Sigmoid colon (tissue), 7 donors: ENCODE results near the gene THOC6. TPM values are rescaled to one million over a fixed set of nuclear protein-coding genes. Genes with fewer than 3 reads are reported as not detected.
A peak's percentile ranks its signal among the peaks of the same experiment; 100 is the strongest.

ENCODE experiments used
- DNase-seq: peaks from one replicate; pipeline ENCODE4 v3.0.0-alpha.2; 2019
- H3K27ac ChIP-seq, 4 donors: fragments of 200-600 bp; sonication (generic); one replicate each; pipeline ENCODE4 v1.5.1; 2016 to 2019; ENCODE audit warnings: mild to moderate bottlenecking in 1 of 4
- H3K27me3 ChIP-seq, 3 donors: fragments of 200-600 bp; sonication (generic); one replicate each; pipeline ENCODE4 v1.5.1; 2019; ENCODE audit warnings: mild to moderate bottlenecking in 1 of 3
- H3K36me3 ChIP-seq, 4 donors: fragments of 200-600 bp; sonication (generic); one replicate each; pipeline ENCODE4 v1.5.1; 2016 to 2019
- H3K4me1 ChIP-seq, 4 donors: fragments of 200-600 bp; sonication (generic); one replicate each; pipeline ENCODE4 v1.5.1; 2017 to 2019
- H3K4me3 ChIP-seq, 4 donors: fragments of 200-600 bp; sonication (generic); one replicate each; pipeline ENCODE4 v1.5.1; 2017 to 2019; ENCODE audit warnings: mild to moderate bottlenecking in 2 of 4, moderate library complexity in 1 of 4
- H3K9me3 ChIP-seq, 4 donors: fragments of 200-600 bp in 3 of 4; sonication (generic) in 3 of 4; one replicate each; pipeline versions ENCODE4 v1.5.1 to v1.6.1; 2013 to 2019
- CTCF ChIP-seq, 4 experiments: fragments of 450-650 bp in 3 of 4; fragments of 200-600 bp in 1 of 4; IDR thresholded peaks; one replicate each; pipeline ENCODE4 v1.5.1; 2016 to 2019; ENCODE audit warnings: antibody characterized with exemption in 4 of 4, mild to moderate bottlenecking in 3 of 4, moderate library complexity in 2 of 4
- EP300 ChIP-seq, 4 donors: sonication (generic); formaldehyde crosslinking; IDR thresholded peaks; one replicate each; pipeline ENCODE4 v1.6.1; 2017; ENCODE audit warnings: antibody characterized with exemption in 4 of 4
- POLR2A ChIP-seq, 2 donors: fragments of 450-650 bp; IDR thresholded peaks; one replicate each; pipeline ENCODE4 v1.6.1; 2016; ENCODE audit warnings: antibody characterized with exemption in 2 of 2, mild to moderate bottlenecking in 2 of 2, moderate library complexity in 2 of 2
- POLR2AphosphoS5 ChIP-seq, 4 donors: sonication (generic); formaldehyde crosslinking; IDR thresholded peaks; one replicate each; pipeline ENCODE4 v1.6.1; 2017; ENCODE audit warnings: antibody characterized with exemption in 4 of 4
- WGBS, 2 donors: extraction: QIAGEN DNeasy Blood & Tissue Kit; methylation state at CpG; one replicate each; pipeline ENCODE4 v1.1.7; 2013; 5-methylcytosine and 5-hydroxymethylcytosine counted together
- intact Hi-C: fragments of 100-400 bp; cut with DNase I; formaldehyde crosslinking; loops from one replicate; pipeline ENCODE4 v1.15.1; 2023
- polyA plus RNA-seq, 3 donors: library from polyadenylated mRNA; stranded (reverse); fragments of 200-250 nt; gene quantifications; one replicate each; pipeline ENCODE4 v1.2.3, GENCODE V29; 2013
- total RNA-seq, 4 donors: library from RNA; depleted of rRNA; stranded (reverse); fragments of >200 nt; gene quantifications; one replicate each; pipeline ENCODE4 v1.1.0, GENCODE V29; 2016
- donor health status: healthy with polysubstance abuse.
- donor health status: Bipolar disorder and iron deficiency.
- donor health status: healthy.

Gene THOC6
- total and polyA plus RNA-seq, 7 donors = 8.6 to 35.8 (median 15.8) TPM

DNA sequence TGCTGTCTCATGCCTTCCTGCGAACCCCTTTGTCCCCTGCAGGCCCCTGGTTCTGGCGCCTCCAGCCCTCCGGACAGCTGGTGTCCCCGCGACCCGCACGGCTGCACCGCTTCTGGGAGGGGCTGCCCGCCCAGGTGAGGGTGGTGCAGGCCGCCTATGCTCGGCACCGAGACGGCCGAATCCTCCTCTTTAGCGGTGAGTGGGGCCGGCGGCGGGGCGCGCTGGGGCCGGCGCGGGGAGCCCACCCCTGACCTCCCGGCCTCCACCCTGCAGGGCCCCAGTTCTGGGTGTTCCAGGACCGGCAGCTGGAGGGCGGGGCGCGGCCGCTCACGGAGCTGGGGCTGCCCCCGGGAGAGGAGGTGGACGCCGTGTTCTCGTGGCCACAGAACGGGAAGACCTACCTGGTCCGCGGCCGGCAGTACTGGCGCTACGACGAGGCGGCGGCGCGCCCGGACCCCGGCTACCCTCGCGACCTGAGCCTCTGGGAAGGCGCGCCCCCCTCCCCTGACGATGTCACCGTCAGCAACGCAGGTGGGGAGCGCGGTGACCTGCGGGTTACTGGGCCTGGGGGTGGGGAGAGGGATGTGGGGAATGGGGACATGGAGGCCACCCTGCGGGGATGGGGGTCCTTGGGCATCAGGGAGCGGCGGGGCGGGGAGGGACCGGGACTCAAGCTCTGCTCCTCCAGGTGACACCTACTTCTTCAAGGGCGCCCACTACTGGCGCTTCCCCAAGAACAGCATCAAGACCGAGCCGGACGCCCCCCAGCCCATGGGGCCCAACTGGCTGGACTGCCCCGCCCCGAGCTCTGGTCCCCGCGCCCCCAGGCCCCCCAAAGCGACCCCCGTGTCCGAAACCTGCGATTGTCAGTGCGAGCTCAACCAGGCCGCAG, 34.5 kb downstream of the THOC6 start:
- no peaks in the 10 kb centered on the region for H3K9me3 ChIP-seq
- intact Hi-C loops = loop anchor here (2.0 kb wide), 2 partner anchors 70 to 108 kb away; no protein-coding TSS in a partner anchor
- TF ChIP-seq POLR2A (IDR thresholded peaks at IDR 0.05) = no peak
- TF ChIP-seq CTCF (IDR thresholded peaks at IDR 0.05) = no peak
- no peak for TF ChIP-seq EP300 (IDR thresholded peaks at IDR 0.05)
- no peak for TF ChIP-seq POLR2AphosphoS5 (IDR thresholded peaks at IDR 0.05)
- peaks cover 0 to 12% (median 0%) of the 10 kb centered on the region in 3 donors for H3K27me3 ChIP-seq
- peak overlapping the region; percentile 70 to 91 (median 80) for H3K4me3 ChIP-seq
- 3 to 6% methylated on average over 77 of the region's 77 CpGs for WGBS, 2 donors
- peak; percentile 71 for DNase-seq
- peaks cover 0 to 22% (median 19%) of the 10 kb centered on the region in 4 donors for H3K4me1 ChIP-seq
- H3K27ac ChIP-seq = peak overlapping the region in 3 of 4 donors; percentile 65 to 74 (median 67)
- no peaks in the 10 kb centered on the region for H3K36me3 ChIP-seq

- Histone ChIP-seq H3K27ac (peak overlapping the region; percentile 65 to 74 (median 66)), H3K36me3 (no peaks in the 10 kb centered on the region), H3K27me3 (peaks cover 0 to 12% (median 0%) of the 10 kb centered on the region in 3 donors), H3K9me3 (no peaks in the 10 kb centered on the region), H3K4me1 (peaks cover 0 to 22% (median 19%) of the 10 kb centered on the region in 4 donors), H3K4me3 (peak overlapping the region; percentile 70 to 91 (median 80))
- WGBS, 2 donors = 1% methylated on average over 67 of the region's 67 CpGs
- TF ChIP-seq CTCF (IDR thresholded peaks at IDR 0.05) = peak; percentile 65 to 94 (median 81)
- no peak for TF ChIP-seq EP300 (IDR thresholded peaks at IDR 0.05)
- peak in 2 of 4 donors; percentile 48 to 56 for TF ChIP-seq POLR2AphosphoS5 (IDR thresholded peaks at IDR 0.05)
- DNase-seq = peak; percentile 91
- intact Hi-C loops = loop anchor here (2.0 kb wide), 2 partner anchors 70 to 108 kb away; no protein-coding TSS in a partner anchor
These were observed 35.3 kb downstream of the THOC6 start for GRCh38 chr16:3059041-3059722.

- intact Hi-C loops = loop anchor here (2.0 kb wide), 2 partner anchors 69 to 107 kb away; no protein-coding TSS in a partner anchor
- 48 to 58% methylated on average over 9 of the region's 9 CpGs for WGBS, 2 donors
- TF ChIP-seq POLR2A (IDR thresholded peaks at IDR 0.05) (no peak), CTCF (IDR thresholded peaks at IDR 0.05) (no peak), POLR2AphosphoS5 (IDR thresholded peaks at IDR 0.05) (no peak), EP300 (IDR thresholded peaks at IDR 0.05) (no peak)
- Histone ChIP-seq H3K4me3 (peak overlapping the region; percentile 70 to 91 (median 80)), H3K36me3 (no peaks in the 10 kb centered on the region), H3K9me3 (no peaks in the 10 kb centered on the region), H3K27ac (peak overlapping the region; percentile 65 to 74 (median 66)), H3K27me3 (peaks cover 0 to 12% (median 0%) of the 10 kb centered on the region in 3 donors), H3K4me1 (peaks cover 0 to 25% (median 22%) of the 10 kb centered on the region in 4 donors)
- DNase-seq = no peak
These were observed 35.9 kb downstream of the THOC6 start for GRCh38 chr16:3059723-3060242.

DNA sequence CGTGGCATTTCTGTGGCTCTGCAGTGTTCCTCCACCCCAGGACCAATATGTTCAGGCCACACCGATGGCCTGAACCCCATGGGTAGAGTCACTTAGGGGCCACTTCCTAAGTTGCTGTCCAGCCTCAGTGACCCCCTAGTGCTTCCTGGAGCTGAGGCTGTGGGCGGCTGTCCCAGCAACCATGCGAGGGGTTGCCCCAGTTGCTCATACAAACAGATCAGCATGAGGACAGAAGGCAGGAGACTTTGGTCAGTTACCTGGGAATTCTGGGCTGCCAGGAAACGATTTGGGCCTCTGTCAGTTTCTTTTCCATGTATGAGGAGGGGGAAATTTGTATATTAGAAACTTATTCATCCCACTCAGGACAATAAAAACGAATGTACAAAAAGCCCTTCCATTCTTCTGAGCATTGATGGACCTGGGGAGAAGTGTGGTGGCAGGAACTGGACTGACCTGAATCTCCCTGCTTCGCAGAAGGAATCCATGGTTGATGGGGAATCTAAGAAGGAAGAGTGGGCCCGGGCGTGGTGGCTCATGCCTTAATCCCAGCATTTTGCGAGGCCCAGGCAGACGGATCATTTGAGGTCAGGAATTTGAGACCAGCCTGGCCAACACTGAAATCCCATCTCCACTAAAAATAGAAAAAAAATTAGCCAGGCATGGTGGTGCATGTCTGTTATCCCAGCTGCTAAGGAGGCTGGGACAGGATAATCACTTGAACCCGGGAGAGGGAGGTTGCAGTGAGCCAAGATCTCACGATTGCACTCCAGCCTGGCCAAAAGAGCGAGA, 36.7 kb downstream of the THOC6 start:
- DNase-seq = no peak
- H3K4me1 ChIP-seq = peaks cover 0 to 32% (median 29%) of the 10 kb centered on the region in 4 donors
- H3K4me3 ChIP-seq = no peak overlapping the region
- WGBS, 2 donors = 81 to 83% methylated on average over 14 of the region's 14 CpGs
- intact Hi-C loops = no loop called here
- H3K27ac ChIP-seq = no peak overlapping the region
- TF ChIP-seq CTCF (IDR thresholded peaks at IDR 0.05) (no peak), POLR2A (IDR thresholded peaks at IDR 0.05) (no peak), EP300 (IDR thresholded peaks at IDR 0.05) (no peak), POLR2AphosphoS5 (IDR thresholded peaks at IDR 0.05) (no peak)
- no peaks in the 10 kb centered on the region for H3K9me3 ChIP-seq
- no peaks in the 10 kb centered on the region for H3K36me3 ChIP-seq
- peaks cover 0 to 12% (median 0%) of the 10 kb centered on the region in 3 donors for H3K27me3 ChIP-seq
